ENCODE results near the gene PWWP3B.
"Not testable (repeated sequence)": the region's sequence is repeated elsewhere in the genome, so short reads cannot be mapped to it uniquely, and the experiment has no call there.

The PWWP3B gene

GRCh38 chrX:106168107-106168506 is at the start of gene PWWP3B:
Gene PWWP3B, plus strand, starts transcription at chrX:106168305. Its CDS starts 37,128 bp downstream, at chrX:106205433.
- DNase-seq = no peak

GRCh38 chrX:106139048-106139447 is 29.1 kb upstream of the PWWP3B start:
- no peak for DNase-seq

GRCh38 chrX:106144755-106145639 is 23.1 kb upstream of the PWWP3B start:
- DNase-seq = no peak

- DNase-seq = no peak
Measured at GRCh38 chrX:106150701-106151100, 17.4 kb upstream of the PWWP3B start.

- no peak for DNase-seq
Measured at GRCh38 chrX:106159861-106160282, 8.2 kb upstream of the PWWP3B start.

GRCh38 chrX:106170318-106170717 is 2.2 kb downstream of the PWWP3B start:
- DNase-seq = no peak

GRCh38 chrX:106171293-106171820 is 3.3 kb downstream of the PWWP3B start:
- DNase-seq = no peak

GRCh38 chrX:106177106-106177981 is 9.2 kb downstream of the PWWP3B start:
- DNase-seq = no peak

GRCh38 chrX:106177982-106178321 is 9.8 kb downstream of the PWWP3B start:
- no peak for DNase-seq

- no peak for DNase-seq
Measured at GRCh38 chrX:106178826-106179225, 10.7 kb downstream of the PWWP3B start.

- not testable (repeated sequence) for DNase-seq
Measured at GRCh38 chrX:106183685-106184084, 15.6 kb downstream of the PWWP3B start.

GRCh38 chrX:106201502-106202178 is 33.5 kb downstream of the PWWP3B start:
- no peak for DNase-seq

- DNase-seq = no peak
Measured at GRCh38 chrX:106203315-106203714, 35.2 kb downstream of the PWWP3B start.

- DNase-seq = no peak
Measured at GRCh38 chrX:106208154-106208553, 40.0 kb downstream of the PWWP3B start.

Data from SW 1271 (cell line).